CD4-positive, alpha-beta T cell treated with Interleukin-17A for 1 hour (primary cell): Measurements from ENCODE around the gene KCTD11.
A peak's percentile ranks its signal among the peaks of the same experiment; 100 is the strongest.

Source experiments
- DNase-seq: peaks from one replicate; pipeline ENCODE4 v3.0.0-alpha.2; 2020

KCTD11 gene

DNA sequence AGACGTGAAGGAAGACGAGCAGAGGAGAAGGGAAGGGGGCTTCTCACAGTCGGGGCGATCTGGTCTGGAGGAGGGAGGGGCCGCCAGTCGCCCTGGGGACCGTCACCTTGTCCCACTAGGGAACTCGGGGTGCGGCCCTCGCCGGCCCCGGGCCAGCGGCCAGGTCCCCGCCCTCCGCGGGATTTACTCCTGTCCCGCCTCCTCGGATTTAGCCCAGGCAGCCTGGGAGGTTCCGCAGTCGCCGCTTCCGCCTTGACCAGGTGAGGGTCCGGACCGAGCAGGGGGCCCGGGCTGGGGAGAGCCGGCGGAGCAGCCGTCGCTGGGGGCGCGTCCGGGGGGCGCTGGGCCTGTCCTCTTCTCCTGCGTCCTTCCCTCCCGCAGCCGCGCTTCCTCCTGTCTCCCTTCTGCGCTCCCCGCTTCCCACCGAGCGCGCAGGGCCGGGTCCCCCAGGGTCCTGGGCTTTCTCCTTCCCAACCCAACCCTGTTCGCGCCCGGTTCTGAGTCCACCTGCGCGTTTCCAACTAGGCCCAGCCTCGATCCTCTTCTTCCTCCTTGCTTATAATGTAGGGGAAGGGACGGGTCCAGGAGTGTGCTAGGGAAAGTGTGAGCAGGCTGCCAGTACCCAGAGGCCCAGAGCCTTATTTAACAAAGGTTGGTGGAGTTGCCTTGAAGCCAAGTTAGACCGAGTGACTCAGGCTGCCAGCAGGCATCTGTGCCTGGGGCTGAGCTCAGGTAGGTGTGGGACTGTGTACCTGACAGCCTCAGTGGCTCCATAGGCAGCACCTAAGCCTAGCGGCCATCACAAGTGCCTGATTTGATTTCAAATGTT lies 29.1 kb downstream of the KCTD11 start, which contains the start of gene TNK1:
TNK1 (plus strand) TSS at position 235 of the 829 bp plus-strand sequence. CDS start 1,838 bp downstream, outside the sequence.
- DNase-seq = no peak

GRCh38 chr17:7382901-7383300 lies 30.9 kb downstream of the KCTD11 start:
- no peak for DNase-seq

GRCh38 chr17:7383371-7383741 lies 31.4 kb downstream of the KCTD11 start:
- no peak for DNase-seq

DNA sequence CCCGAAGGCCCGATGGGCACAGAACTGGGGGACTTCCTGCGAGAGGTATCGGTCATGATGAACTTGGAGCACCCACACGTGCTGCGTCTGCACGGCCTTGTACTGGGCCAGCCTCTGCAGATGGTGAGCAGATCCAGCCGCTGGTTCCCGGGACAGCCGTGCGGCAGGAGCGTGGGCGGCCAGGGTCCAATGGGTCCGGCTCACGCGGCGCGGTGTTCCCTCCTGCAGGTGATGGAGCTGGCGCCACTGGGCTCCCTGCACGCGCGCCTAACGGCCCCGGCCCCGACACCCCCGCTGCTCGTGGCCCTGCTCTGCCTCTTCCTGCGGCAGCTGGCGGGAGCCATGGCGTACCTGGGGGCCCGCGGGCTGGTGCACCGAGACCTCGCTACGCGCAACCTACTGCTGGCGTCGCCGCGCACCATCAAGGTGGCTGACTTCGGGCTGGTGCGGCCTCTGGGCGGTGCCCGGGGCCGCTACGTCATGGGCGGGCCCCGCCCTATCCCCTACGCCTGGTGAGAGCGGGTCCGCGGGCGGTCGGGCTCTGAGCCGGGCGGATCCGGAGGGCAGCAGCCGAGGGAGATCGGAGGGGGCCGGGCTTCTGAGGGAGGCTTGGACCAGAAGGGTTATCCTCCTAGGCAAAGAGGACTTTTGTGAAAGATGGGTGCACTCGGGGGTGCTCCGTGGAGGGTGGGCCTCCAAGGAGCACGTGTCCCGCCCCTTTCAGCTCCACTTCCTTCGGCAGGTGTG lies 32.0 kb downstream of the KCTD11 start:
- peak; percentile 84 for DNase-seq

- no peak for DNase-seq
These were observed 32.6 kb downstream of the KCTD11 start for GRCh38 chr17:7384489-7385081.

DNA sequence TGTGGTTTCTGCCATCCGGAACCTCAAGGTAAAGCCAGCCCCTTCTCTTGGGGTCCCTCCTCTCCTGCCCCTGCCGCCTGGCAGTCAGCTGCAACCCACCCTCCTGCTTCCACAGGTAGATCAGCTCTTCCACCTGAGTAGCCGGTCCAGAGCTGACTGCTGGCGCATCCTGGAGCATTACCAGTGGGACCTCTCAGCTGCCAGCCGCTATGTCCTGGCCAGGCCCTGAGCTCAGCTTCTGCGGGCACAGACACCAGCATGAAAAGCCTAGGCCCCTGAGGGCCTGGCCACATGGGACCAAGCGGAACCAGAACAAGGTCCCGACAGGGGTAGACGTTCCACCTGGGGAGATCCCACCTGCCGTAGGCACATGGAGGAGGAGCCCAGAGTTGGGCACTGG lies 36.9 kb downstream of the KCTD11 start:
- no peak for DNase-seq

DNA sequence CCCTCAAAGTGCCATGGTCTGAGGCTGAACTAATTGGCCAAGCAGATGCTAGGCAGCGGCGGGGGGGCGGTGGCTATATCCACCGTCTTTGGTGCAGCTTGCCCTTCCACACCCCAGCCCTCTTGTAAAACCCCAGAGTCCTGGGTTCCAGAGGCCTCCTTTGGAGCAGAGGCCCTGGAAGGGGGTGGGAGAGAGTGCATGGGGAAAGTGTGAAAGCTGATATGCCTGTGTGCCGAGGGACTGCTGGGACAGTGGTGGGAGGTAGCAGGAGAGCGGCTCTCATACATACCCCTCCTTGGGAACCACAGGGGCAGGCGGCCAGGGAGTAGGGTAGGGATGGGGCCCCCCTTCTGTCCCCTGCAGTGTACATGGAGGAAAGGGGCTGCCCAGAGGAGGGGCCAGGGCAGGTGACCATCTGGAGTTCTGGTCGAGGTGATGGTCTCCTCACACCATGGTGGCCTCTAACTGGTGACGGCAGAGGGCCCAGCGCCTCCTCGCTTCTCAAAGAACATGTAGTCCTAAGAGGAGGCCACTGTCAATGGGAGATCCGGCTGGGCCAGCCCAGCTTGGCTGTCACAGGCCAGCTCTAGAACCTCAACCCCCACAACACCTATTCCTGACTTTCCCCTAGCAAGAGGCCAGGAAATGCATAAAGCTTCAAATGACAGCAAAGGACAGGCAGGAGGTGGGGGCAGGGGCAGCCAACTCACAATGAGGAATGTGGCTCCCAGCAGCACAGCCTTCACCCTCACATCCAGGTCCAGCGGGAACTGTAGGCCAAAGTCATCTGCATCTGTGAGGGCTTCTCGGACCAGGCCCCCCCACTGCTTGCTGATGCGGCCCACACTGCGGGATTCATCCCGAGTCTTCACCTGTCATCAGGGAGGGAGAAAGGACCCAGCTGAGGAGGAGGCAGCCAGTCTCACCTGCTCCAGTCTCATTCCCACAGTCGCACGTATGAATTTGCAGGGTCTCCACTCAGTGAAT lies 38.3 kb downstream of the KCTD11 start:
- no peak for DNase-seq

GRCh38 chr17:7391307-7391706 lies 39.3 kb downstream of the KCTD11 start:
- DNase-seq = no peak

GRCh38 chr17:7392696-7393612 lies 41.0 kb downstream of the KCTD11 start:
- DNase-seq = no peak

- peak; percentile 83 for DNase-seq
These were observed 41.9 kb downstream of the KCTD11 start for GRCh38 chr17:7393613-7394451.

GRCh38 chr17:7394452-7395191 lies 42.7 kb downstream of the KCTD11 start, which contains the start of gene PLSCR3:
Gene PLSCR3, minus strand, starts transcription at chr17:7394525. Its CDS starts 415 bp downstream, at chr17:7394110.
- DNase-seq = peak; percentile 83

GRCh38 chr17:7396147-7396546 lies 44.2 kb downstream of the KCTD11 start:
- no peak for DNase-seq

DNA sequence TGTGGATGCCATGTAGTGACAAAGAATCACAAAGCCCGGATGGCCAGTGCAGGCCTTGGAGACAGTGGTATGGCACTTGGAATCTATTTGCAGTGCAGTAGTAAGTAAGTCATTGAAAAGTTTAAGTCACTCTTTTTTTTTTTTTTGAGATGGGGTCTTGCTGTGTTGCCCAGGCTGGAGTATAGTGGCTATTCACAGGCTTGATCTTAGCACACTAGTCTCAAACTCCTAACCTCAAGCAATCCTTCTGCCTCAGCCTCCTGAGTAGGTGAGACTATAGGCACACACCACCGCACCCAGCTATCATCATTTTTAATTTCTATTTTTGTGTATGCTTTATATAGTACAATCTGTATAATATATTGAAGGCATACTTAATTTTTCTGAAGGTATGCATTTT lies 46.6 kb downstream of the KCTD11 start:
- DNase-seq = no peak

- peak; percentile 31 for DNase-seq
These were observed 51.2 kb downstream of the KCTD11 start for GRCh38 chr17:7403043-7403726.

GRCh38 chr17:7403727-7403976 lies 51.7 kb downstream of the KCTD11 start:
- no peak for DNase-seq

- peak; percentile 98 for DNase-seq
These were observed 52.2 kb downstream of the KCTD11 start, which contains the start of gene TMEM256 for GRCh38 chr17:7403977-7404736. Gene TMEM256, minus strand, starts transcription at chr17:7404097. Its CDS starts 13 bp downstream, at chr17:7404084.
